ENCODE data around the gene NLGN2.

Gene NLGN2

GRCh38 chr17:7466639-7467341, 59.1 kb downstream of the NLGN2 start:
- peak; percentile 74 to 88 (median 78) for DNase-seq

- DNase-seq, result no peak
These were observed 59.9 kb downstream of the NLGN2 start for GRCh38 chr17:7467498-7467897.

GRCh38 chr17:7468290-7468689, 60.6 kb downstream of the NLGN2 start:
- no peak for DNase-seq

- DNase-seq, result no peak
These were observed 61.3 kb downstream of the NLGN2 start for GRCh38 chr17:7468804-7469389.
